Activated CD8-positive, alpha-beta memory T cell treated with anti-CD3 and anti-CD28 coated beads for 24 hours (primary cell): ENCODE results near the gene GGT7.
"Not testable (repeated sequence)": the region's sequence is repeated elsewhere in the genome, so short reads cannot be mapped to it uniquely, and the experiment has no call there.

ENCODE experiments used
- DNase-seq: peaks from one replicate; pipeline ENCODE4 v3.0.0-alpha.2; 2020

GGT7 gene, protein sequence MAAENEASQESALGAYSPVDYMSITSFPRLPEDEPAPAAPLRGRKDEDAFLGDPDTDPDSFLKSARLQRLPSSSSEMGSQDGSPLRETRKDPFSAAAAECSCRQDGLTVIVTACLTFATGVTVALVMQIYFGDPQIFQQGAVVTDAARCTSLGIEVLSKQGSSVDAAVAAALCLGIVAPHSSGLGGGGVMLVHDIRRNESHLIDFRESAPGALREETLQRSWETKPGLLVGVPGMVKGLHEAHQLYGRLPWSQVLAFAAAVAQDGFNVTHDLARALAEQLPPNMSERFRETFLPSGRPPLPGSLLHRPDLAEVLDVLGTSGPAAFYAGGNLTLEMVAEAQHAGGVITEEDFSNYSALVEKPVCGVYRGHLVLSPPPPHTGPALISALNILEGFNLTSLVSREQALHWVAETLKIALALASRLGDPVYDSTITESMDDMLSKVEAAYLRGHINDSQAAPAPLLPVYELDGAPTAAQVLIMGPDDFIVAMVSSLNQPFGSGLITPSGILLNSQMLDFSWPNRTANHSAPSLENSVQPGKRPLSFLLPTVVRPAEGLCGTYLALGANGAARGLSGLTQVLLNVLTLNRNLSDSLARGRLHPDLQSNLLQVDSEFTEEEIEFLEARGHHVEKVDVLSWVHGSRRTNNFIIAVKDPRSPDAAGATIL

DNA sequence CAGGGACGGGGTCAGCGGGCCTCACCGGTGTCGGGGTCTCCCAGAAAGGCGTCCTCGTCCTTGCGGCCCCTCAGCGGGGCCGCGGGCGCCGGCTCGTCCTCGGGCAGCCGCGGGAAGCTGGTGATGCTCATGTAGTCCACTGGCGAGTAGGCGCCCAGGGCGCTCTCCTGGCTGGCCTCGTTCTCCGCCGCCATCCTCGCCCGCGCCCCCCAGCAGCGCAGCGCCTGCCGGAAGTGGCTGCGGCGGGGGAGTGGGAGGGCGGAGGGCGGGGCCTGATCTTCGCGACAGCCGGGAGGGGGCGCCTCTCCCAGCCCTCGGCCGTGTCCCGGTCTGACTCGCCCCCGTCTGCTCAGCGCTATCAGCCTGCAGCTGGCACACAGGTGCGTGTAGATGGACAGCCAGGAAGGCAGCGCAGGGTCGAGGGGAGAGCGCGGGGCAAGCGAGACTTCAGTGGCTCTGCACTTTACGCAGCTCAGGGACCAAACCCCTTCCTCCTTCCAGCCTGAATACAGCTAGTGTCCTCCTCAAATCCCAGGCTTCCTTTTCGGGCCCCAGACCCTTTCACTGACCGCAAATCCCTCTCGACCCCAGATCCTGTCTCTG, at the start of gene GGT7:
TSS of gene GGT7 (minus strand) at position 235 of the 603 bp plus-strand sequence. CDS start at position 194, 41 bp downstream.
- peak; percentile 95 for DNase-seq

DNA sequence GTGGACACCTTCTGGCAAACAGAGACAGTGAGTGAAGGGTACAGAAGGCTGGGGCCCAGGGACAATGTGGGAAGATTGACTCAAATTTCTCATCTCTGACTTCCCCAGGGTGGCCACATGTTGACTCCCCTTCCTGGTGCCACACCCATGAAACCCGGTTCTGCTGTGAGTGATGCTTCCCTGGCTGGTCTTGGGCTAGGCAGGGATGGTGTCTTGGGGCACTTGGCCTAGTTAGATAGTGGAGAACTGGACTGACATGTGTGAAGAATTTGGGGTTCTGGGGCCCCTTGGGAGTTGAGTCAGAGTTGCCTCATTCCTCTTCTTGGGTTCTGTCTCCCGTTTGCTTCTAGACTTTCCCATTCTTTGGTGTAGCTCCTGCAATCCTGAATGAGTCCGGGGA, 48.8 kb upstream of the GGT7 start:
- no peak for DNase-seq

DNA sequence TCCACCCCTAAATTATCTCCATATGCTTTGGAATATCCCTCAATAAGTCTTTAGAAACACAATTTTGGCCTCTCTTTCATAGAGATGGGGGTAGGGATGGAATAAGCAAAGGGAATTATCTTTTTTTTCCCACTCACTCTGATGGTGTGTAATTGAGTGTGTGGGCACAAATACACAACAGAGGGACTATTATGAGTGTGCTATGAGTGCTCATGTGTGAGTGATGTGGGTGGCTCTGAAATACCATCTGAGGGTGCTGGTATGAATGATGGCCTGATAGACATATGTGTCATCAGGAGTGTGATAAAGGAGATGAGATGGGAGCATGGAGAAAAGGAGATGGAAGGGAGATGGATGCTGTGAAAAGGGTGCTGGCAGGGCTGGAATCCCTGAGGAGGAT, 47.4 kb upstream of the GGT7 start:
- no peak for DNase-seq

DNA sequence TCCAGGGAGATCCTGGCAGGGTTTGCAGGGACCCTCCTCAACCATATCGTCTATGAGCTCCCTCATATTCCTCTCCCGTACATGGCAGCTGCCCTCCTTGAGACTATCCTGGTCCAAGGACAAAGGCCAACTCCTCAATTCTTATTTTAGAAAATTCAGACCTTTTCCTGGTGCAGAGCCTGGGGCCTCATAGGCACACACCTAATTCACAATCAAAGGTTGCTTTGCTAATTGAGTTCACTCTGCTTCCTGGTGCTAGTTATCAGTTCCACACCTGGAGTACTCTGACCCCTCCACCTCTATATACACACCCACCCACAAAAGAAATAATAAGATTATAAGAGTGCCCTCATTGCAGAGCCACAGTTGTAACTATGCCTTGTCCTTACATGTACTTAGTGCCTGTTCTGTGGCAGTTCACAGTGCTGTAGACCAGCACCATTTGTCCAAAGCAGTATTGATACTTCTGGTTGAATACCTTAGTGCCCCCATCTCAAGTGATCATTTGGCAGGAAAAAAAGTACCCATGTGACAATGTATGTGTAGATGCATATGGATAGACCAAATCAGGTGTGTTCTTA, 44.2 kb upstream of the GGT7 start:
- no peak for DNase-seq

DNA sequence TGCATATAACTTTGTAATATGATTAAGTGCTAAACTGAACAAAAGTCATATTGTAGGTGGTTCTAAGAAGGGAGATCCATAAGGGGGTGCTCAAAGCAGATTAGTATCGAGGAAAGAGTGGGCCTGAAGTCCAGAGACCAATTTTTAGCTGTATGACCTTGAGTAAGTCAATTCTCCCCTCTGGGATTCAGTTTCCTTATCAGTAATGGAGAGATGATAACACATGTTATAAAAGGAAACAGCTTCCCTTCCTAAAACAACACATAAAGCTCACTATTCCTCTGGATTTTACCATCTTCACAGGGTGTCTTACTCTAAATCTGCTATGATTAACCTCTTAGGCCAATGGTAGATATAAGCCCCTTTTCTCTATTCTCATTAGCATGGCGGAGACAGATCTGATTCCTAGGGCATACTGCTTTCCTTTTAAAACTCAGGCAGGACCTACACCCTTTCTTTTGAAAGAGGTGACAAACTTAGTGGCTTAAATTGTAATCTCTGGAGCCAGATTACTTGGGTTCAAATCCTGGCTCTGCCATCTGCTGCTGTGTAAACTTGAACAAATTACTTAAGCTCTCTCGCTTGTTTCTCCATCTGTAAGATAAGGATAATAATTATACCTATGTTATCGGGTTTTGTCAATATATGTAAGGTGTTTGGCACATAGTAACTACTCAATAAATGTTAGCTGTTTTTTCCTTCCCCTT, 43.2 kb upstream of the GGT7 start:
- no peak for DNase-seq

DNA sequence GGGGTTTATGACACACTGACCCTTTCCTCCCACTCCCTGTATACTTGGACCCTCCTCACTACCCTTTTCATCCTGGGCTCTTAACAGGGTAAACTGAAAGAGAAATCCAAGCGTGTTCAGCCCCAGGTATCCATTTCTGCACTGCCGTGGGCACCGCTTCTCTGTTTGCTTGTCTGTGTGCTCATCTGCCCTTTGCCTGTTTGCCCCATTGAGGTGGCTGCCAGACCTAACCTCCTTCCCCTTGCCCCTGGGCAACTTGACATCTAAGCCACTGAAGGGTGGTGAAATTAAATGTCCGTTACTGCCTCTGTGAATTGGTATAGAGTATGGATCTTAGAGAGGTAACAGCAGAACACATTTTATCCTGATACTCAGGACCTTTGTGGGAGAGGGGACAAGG, 42.5 kb upstream of the GGT7 start:
- no peak for DNase-seq

DNA sequence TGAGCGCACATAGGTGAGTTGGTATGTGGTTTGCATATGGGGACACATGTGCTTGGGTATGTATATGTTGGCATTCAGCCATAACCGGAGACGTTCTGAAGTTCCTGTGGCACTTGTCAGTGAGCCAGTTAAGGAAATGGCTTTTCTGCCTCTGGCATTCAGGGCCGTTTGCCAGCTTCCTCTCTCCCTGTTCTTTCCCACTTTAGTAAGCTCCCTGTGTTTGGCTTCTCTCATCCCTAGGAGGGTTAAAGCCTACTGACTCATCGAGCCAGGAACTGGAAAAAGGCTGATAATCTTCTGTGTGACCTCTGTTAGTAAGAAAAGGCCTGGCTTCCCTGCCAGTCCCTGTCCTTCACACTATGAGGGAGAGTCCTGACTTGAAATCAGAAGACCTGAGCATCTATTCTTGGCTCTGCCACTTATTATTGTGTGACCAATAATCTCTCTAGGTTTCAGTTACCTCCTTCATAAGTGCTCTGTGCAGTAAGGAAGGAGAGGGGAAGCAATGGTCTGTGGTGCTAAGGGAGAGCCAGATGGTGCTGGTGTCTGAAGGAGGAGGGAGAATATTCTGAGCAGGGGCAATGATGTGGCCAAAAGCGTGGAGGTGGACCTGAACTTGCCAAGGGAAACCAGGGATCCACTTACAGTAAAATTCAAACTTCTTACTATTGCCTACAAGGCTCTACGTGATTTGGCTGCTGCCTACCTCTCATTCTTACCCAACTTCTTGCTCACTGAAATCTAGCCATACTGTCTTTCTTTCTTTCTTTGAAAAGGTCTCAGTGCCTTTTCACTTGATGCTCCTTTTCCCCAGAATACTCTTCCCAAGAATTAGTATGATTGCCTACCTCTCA, 35.2 kb upstream of the GGT7 start:
- DNase-seq: no peak

DNA sequence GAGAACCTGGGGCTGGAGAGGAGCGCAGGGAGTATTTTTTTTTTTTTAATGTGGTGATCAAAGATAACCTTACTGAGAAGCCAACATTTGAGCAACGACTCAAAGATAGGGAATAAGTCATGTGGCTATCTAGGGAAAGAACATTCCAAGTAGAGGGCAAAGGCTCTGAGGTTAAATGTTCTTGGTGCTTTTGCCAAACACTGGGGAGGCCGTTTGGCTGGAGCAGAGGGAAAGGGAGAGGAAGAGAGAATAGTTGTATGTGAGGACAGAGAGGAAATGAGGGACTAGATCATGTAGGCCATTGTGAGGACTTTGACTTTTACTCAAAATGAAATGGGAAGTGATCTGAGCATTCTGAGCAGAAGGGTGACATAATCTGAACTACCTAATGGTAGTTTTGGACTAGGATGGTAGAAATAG, 31.6 kb upstream of the GGT7 start:
- no peak for DNase-seq

DNA sequence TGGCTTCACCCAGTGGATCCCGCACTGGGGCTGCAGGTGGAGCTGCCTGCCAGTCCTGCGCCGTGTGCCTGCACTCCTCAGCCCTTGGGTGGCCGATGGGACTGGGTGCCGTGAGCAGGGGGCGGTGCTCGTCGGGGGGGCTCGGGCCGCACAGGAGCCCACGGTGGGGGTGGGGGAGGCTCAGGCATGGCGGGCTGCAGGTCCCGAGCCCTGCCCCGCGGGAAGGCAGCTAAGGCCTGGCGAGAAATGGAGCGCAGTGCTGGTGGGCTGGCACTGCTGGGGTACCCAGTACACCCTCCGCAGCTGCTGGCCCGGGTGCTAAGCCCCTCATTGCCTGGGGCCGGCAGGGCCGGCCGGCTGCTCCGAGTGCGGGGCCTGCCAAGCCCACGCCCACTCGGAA, 26.1 kb upstream of the GGT7 start:
- DNase-seq: not testable (repeated sequence)

DNA sequence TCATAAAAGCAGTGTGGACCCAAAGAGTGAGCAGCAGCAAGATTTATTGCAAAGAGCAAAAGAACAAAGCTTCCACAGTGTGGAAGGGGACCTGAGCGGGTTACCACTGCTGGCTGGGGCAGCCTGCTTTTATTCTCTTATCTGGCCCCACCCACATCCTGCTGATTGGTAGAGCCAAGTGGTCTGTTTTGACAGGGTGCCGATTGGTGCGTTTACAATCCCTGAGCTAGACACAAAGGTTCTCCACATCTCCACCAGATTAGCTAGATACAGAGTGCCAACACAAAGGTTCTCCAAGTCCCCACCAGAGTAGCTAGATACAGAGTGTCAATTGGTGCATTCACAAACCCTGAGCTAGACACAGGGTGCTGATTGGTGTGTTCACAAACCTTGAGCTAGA, 25.5 kb upstream of the GGT7 start:
- DNase-seq: not testable (repeated sequence)

DNA sequence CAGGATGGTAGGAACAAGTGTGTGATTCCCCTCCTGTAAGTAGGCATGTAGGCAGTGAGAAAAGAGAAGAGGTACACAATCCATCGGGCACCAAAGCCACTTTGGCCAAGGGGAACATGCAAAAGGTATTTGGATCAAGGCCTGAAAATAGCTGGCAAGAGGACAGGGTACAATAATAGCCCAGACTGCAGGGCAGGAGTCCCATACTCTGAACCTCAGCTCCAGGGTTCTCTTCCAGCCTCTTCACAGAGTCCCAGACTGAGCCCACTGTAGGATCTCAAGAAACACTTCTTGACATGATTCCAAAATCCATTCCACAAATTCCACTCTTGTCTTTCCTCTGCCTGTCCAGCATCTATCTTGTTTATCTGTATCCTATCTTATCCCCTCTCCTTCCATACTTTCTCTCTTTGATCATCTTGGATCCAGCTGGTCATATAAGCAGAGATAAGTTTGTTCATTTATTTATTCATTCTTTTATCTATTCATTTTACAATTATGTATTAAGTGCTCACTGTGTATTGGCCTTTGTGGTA, 23.5 kb upstream of the GGT7 start:
- DNase-seq: no peak

DNA sequence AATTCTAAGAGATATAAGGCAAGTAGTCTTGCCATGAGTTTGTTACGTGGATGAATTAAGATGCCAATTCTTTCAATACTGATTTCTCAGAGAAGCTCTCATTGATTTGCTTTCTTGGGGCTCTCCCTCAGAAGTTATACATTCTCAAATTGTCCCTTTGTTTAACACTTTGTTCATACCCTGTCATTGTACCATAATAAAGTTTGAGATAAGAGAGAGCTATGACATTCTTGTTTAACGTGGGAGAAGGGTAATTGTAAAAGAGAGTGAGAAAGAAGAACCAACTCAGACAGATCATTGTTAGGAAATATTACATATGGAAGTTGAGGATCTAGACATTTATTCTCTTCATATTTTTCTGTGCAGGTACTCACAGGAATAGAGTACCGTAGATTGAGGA, 22.8 kb upstream of the GGT7 start:
- DNase-seq: no peak

DNA sequence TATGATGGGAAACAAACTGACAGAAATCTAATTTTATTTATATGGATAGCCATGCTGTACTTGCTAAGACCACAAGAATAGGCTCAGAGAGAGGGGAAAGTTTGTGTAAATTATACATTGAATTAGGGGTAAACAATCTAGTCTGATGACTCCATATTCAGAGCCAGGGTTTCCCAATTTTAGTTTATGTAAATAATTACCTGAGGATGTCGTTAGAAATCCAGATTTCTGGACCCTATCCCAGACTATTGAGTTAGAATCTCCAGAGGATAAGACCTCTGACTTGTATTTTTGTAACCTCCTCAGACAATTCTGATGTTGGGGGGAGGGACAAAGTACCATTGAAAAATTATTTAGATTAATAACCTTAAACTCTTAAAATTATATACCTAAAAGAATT, 22.1 kb upstream of the GGT7 start:
- no peak for DNase-seq

DNA sequence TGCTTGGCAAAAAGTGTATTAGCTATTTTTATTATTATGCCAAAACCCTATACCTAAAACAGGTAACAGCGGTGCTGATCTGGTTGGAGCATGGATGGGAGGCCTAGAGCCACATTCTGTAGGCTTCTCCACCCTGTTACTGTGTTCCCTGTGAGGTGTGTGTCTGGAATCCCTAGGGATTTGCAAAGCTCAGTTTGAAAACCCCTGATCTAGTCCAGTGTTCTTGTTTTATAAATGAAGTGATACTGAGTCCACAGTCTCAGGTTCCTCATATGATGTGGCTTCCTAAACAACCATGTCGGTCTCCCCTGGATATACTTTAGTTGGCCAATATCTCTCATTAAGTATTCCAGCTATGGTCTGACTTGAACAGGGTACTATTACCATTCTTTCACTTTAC, 20.0 kb upstream of the GGT7 start:
- DNase-seq: no peak

DNA sequence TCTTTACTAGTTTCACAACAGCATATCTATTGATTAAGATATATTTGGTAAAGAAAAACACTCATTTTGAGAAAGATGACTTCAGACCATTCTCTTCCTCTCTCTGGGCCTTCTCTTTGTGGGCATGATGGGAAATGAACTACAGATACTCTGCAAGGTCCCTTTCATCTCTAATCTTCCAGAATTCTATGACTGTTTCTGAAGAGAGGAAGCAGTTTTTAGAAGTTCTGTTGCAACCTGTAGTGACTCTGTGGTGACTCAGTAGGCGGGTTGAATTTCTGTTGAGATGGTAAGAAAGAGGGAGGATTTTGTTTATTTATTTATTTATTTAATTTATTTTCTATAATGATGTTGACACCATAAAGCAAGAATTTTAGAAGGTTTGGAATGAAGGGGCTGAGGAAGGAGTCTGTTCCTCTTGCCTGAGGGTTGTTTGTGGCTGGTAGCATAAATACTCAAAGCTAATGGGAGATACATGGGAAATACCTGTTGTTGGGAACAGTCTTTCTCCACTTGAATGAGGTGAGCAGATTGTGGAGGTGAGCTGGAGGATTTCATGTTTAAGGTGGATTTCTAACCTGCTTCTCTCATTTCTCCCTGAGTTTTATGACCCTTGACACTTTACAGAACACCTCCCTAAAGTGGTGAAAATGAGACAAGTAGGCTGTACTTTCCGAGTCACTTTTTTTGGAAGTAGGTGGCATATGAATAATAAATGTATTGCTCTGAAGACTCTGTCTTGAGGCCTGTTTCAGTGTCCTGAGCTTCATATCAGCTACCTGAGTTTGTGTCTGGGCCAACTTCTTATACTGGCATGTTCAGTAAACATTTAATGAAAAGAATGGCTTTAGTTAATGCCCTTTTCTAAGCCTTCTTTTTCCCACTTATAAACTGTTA, 18.8 kb upstream of the GGT7 start:
- no peak for DNase-seq

DNA sequence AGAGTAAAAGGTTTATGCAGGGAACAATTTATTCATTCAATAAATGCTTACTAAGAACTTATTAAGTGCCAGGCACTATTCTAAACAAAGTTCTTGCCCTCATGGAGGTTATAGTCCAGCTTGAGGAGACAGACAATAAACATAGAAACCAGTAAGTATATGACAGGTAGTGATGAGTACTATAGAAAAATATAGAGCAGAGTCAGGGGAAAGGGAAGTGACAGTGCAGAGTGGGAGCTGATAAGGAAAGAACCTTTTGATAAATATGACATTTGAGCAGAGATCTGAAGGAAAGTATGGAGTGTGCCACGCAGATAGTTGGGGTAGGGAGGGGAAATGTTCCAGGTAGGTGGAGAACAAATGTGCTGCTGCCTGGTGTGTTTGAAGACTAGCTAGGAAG, 15.8 kb upstream of the GGT7 start:
- DNase-seq: no peak

DNA sequence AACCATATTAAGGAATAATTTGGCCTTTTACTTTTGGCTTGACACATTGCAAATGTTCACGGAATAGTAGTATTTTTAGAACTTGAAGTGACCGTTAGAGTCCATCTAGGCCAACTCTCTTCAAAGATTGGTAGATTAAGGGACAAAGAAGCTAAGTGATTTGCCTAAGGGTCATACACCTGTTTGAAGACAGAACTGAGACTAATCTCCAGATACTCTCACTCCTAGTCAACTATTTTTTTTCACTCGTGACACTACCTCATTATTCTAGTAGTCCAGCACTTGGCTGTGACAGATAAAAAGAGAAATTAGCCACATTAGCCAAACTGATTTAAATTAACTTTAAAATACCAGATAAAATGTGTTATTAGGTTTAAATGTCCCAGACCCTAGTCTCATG, 14.4 kb upstream of the GGT7 start:
- no peak for DNase-seq

DNA sequence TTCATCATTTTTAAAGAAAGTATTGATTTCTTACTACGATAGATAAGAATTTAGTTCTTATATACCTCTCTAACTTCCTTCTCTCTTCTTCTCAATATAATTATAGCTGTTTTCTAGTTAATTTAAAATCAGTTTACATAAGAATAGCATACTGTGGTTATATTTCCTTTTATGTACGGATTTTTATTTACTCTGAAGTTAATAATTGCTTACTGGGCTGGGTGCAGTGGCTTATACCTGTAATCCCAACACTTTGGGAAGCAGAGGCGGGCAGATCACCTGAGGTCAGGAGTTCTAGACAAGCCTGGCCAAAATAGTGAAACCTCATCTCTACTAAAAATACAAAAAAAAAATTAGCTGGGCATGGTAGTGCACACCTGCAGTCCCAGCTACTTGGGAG, 13.5 kb upstream of the GGT7 start:
- DNase-seq: no peak

DNA sequence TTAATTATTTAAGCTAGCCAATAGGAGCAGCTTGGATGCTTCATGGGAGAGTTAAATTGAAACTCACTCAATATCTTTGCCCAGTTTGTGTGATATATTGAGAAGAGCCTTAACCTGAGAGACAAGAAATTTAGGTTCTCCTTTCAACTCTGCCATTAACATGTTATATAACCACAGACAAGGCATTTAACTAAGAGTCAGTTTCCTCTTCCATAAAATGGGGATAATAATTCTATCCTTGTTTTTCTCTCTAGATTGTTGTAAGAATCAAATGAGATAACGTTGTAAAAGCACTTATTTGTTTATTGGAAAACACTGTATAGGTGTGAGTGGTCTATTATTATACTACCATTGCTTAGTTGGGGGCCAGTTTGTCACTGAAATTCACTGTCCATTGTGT, 11.6 kb upstream of the GGT7 start:
- DNase-seq: no peak

DNA sequence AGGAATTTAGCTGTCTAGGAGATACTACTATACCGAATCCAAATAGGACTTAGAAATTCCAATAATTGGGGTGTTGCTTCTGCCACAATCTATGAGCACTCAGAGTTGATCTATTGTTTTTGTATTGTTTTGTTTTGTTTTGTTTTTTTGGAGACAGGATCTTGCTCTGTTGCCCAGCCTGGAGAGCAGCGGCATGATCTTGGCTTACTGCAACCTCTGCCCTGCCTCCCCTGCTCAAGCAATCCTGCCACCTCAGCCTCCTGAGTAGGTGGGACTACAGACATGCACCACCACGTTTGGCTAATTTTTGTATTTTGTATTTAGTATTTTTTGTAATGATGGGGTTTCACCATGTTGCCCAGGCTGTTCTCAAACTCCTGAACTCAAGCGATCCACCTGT, 11.2 kb upstream of the GGT7 start:
- no peak for DNase-seq
